Measurements from ENCODE around the gene EIF1B. TPM values are rescaled to one million over a fixed set of nuclear protein-coding genes. Genes with fewer than 3 reads are reported as not detected.
"Not testable (repeated sequence)": the region's sequence is repeated elsewhere in the genome, so short reads cannot be mapped to it uniquely, and the experiment has no call there.

The EIF1B gene
- total and polyA plus RNA-seq, 10 donors = 45.8 to 82.9 (median 52.6) TPM

DNA sequence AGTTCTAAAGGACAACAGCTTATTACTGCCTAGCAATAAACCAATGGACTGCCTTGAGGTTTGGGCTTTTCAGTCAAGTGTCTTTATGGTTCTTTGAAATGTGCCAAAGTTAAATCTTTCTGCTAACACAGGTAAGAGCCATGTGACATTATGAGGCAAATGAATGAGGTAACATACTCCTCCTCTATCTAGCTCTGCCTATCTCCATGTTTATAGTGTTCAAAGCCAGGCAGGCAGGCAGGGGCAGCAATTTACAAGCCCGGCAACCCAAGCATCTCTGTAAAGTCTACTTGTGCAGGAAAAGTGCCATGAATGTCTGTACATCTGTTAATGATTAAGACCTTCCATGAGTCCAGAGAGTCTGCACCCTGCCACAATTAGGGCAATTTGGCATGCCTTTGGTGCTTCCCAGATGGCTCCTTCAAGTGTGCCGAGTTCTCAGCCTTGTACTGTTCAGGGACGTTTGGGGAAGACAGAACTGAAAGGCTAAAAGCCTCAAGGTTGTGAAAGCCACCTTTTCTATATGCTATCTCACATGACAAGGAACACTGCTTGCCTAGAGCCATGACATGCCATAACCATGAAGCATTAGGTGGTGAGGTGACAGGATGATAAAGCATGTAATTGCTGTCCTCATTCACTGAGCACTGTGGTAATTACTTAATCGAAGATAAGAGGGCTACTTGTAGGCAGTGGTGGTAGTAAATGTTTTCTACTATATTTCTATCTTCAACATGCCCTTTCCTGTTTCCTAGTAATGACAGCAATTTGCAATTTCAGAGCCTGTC is 41.4 kb upstream of the EIF1B start:
- 64 to 86% (median 72%) methylated on average over 4 of the region's 4 CpGs for WGBS, 5 donors
- H3K4me1 ChIP-seq = no peaks in the 10 kb centered on the region
- no peak overlapping the region for H3K4me3 ChIP-seq
- H3K9me3 ChIP-seq = no peaks in the 10 kb centered on the region
- H3K27ac ChIP-seq = no peak overlapping the region
- H3K36me3 ChIP-seq = no peaks in the 10 kb centered on the region
- TF ChIP-seq POLR2A (IDR thresholded peaks at IDR 0.05) (no peak), POLR2AphosphoS5 (IDR thresholded peaks at IDR 0.05) (no peak)
- TF ChIP-seq, protein P1, sequence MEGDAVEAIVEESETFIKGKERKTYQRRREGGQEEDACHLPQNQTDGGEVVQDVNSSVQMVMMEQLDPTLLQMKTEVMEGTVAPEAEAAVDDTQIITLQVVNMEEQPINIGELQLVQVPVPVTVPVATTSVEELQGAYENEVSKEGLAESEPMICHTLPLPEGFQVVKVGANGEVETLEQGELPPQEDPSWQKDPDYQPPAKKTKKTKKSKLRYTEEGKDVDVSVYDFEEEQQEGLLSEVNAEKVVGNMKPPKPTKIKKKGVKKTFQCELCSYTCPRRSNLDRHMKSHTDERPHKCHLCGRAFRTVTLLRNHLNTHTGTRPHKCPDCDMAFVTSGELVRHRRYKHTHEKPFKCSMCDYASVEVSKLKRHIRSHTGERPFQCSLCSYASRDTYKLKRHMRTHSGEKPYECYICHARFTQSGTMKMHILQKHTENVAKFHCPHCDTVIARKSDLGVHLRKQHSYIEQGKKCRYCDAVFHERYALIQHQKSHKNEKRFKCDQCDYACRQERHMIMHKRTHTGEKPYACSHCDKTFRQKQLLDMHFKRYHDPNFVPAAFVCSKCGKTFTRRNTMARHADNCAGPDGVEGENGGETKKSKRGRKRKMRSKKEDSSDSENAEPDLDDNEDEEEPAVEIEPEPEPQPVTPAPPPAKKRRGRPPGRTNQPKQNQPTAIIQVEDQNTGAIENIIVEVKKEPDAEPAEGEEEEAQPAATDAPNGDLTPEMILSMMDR (IDR thresholded peaks at IDR 0.05 in 8 of 11, conservative IDR thresholded peaks at IDR 0.05 in 3 of 11) = no peak
- no peak for DNase-seq
- intact Hi-C loops (cut with DNase I; ENCODE audit: low total_unique reads) = no loop called here
- no peaks in the 10 kb centered on the region for H3K27me3 ChIP-seq (replicated peaks in 1 of 7)

DNA sequence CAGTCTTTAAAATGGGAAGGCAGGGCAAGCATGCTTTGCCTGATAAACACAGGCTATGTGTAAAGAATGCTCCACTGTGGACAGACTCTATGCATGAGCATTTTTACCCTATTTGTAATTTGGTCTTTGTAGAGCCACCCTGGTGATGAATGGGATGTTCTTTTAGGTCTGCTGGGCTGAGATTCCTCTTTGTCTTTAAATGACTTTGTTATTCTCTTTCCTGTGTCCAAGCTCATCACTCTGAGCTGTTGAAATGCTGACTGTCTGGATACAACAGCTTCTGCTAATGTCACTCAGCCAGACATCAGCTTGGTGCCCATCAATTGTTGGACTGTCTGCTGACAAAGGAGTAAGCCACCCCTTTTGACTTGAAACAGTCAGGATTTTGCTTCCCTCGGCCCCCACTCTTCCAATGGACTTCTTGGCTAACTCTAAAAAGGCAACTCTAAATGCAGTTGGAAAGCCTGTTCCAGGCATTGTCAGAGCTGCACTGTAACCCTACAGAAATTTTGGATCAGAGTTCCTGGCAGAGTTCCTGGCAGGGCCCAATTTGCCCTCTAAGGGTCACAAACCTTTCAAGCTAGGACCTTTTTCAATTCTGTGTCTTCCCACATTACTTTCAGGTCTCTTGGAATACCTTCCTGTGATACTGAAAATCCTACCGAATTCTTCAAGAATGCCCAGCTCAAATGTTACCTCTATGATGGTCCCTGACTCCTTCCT is 40.5 kb upstream of the EIF1B start:
- TF ChIP-seq, protein P1 (IDR thresholded peaks at IDR 0.05 in 8 of 11, conservative IDR thresholded peaks at IDR 0.05 in 3 of 11) = no peak
- TF ChIP-seq POLR2A (IDR thresholded peaks at IDR 0.05) (no peak), POLR2AphosphoS5 (IDR thresholded peaks at IDR 0.05) (no peak)
- Histone ChIP-seq H3K9me3 (no peaks in the 10 kb centered on the region), H3K27me3 (replicated peaks in 1 of 7) (no peaks in the 10 kb centered on the region), H3K36me3 (no peaks in the 10 kb centered on the region), H3K4me1 (no peaks in the 10 kb centered on the region), H3K27ac (no peak overlapping the region), H3K4me3 (no peak overlapping the region)
- intact Hi-C loops (cut with DNase I; ENCODE audit: low total_unique reads) = no loop called here
- 83 to 95% (median 92%) methylated on average over 2 of the region's 2 CpGs for WGBS, 5 donors
- DNase-seq = no peak

DNA sequence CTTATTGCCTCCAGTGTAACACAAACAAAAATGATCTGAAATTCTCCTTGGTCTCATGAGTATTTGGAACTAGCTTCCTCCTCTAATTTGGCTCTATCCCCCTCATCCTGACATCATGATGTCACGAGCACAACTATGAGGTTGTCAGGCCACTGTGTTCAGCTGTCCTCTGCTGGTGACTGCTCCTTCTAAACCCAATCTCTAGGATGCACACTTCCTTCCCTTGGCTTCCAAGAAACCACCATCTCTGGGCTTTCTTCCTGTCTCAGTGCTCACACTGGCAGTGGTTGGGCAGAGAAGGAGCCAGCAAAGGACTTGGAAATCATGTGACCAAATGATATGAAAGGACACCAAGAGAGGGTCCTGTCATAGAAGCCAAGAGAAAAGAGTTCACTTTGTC is 30.7 kb upstream of the EIF1B start:
- DNase-seq = no peak
- TF ChIP-seq POLR2A (IDR thresholded peaks at IDR 0.05) (no peak), POLR2AphosphoS5 (IDR thresholded peaks at IDR 0.05) (no peak)
- TF ChIP-seq, protein P1 (IDR thresholded peaks at IDR 0.05 in 8 of 11, conservative IDR thresholded peaks at IDR 0.05 in 3 of 11) = no peak
- Histone ChIP-seq H3K27me3 (replicated peaks in 1 of 7) (no peaks in the 10 kb centered on the region), H3K4me3 (no peak overlapping the region), H3K4me1 (no peaks in the 10 kb centered on the region), H3K27ac (no peak overlapping the region), H3K9me3 (peaks cover 0 to under 1% (median 0%) of the 10 kb centered on the region in 8 donors), H3K36me3 (no peaks in the 10 kb centered on the region)
- intact Hi-C loops (cut with DNase I; ENCODE audit: low total_unique reads) = no loop called here
- WGBS, 5 donors = 0% methylated on average over 1 of the region's 1 CpG

DNA sequence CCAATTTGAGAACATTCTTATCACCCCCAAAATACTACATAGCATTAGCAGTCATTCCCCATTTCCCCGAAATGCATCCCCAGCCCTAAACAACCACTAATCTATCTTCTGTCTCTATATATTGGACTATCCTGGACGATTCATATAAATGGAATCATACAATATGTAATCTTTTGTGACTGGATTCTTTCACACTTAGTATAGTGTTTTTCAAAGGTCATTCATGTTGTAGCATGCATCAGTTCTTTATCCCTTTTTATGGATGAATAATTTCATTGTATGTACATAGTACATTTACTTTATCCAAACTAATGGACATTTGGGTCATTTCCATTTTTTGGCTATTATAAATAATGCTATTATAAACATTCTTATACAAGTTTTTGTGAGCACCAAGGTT is 27.5 kb upstream of the EIF1B start:
- Histone ChIP-seq H3K9me3 (peaks cover 0 to 8% (median 5%) of the 10 kb centered on the region in 8 donors), H3K4me1 (no peaks in the 10 kb centered on the region), H3K27ac (no peak overlapping the region), H3K4me3 (no peak overlapping the region), H3K27me3 (replicated peaks in 1 of 7) (no peaks in the 10 kb centered on the region), H3K36me3 (no peaks in the 10 kb centered on the region)
- TF ChIP-seq POLR2A (IDR thresholded peaks at IDR 0.05) (no peak), POLR2AphosphoS5 (IDR thresholded peaks at IDR 0.05) (no peak)
- TF ChIP-seq, protein P1 (IDR thresholded peaks at IDR 0.05 in 8 of 11, conservative IDR thresholded peaks at IDR 0.05 in 3 of 11) = no peak
- intact Hi-C loops (cut with DNase I; ENCODE audit: low total_unique reads) = no loop called here
- 80 to 88% (median 87%) methylated on average over 2 of the region's 2 CpGs for WGBS, 5 donors
- no peak for DNase-seq

DNA sequence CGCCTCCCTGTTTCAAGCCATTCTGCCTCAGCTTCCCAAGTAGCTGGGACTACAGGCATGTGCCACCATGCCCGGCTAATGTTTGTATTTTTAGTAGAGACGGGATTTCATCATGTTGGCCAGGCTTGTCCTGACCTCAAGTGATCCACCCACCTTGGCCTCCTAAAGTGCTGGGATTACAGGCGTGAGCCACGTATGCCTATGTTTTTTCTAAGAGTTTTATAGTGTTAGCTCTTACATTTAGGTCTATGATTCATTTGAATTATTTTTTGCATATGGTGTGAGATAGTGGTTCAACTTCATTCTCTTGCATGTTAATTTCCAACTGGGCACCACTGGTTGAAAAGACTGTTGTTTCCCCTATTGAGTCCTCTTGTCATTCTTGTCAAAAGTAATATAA is 26.4 kb upstream of the EIF1B start:
- 95 to 98% (median 96%) methylated on average over 5 of the region's 5 CpGs for WGBS, 5 donors
- not testable (repeated sequence) for H3K36me3 ChIP-seq

More for the DNA sequence above, 26.4 kb upstream of the EIF1B start:
- H3K27me3 ChIP-seq (replicated peaks in 1 of 7); H3K9me3 ChIP-seq; H3K4me3 ChIP-seq; H3K27ac ChIP-seq; DNase-seq; intact Hi-C loops (cut with DNase I; ENCODE audit: low total_unique reads); H3K4me1 ChIP-seq: not testable (repeated sequence)

All from spleen (tissue), 11 donors.